Fibroblast of lung (primary cell): ENCODE results near the gene PIAS4. TPM values are rescaled to one million over a fixed set of nuclear protein-coding genes. Genes with fewer than 3 reads are reported as not detected.

Experiments used
- DNase-seq, 2 donors: peaks; one replicate each; pipeline versions ENCODE4 v3.0.0 to v3.0.0-alpha.2; 2010; ENCODE audit warnings: low read depth in 2 of 2
- H2AFZ ChIP-seq: 2 replicates; pipeline ENCODE4 v1.5.1; 2012; ENCODE audit warnings: low read length, control low read depth, inconsistent platforms
- H3K27ac ChIP-seq: 2 replicates; pipeline ENCODE4 v1.5.1; 2011; ENCODE audit warnings: low read length, control low read depth; ENCODE audit not compliant: insufficient read depth
- H3K27me3 ChIP-seq: 2 replicates; pipeline ENCODE4 v1.5.1; 2011; ENCODE audit warnings: mild to moderate bottlenecking, low read length; ENCODE audit not compliant: control insufficient read depth, insufficient read depth
- H3K36me3 ChIP-seq: 2 replicates; pipeline ENCODE4 v1.5.1; 2011; ENCODE audit warnings: low read length; ENCODE audit not compliant: control insufficient read depth, insufficient read depth
- H3K4me1 ChIP-seq: 2 replicates; pipeline ENCODE4 v1.5.1; 2011; ENCODE audit warnings: low read length; ENCODE audit not compliant: control insufficient read depth, insufficient read depth; ENCODE audit errors: extremely low read depth
- H3K4me2 ChIP-seq: 2 replicates; pipeline ENCODE4 v1.5.1; 2011; ENCODE audit warnings: low read length, control low read depth; ENCODE audit not compliant: insufficient read depth; ENCODE audit errors: extremely low read depth
- H3K4me3 ChIP-seq, 4 experiments: fragments of 200-600 bp in 1 of 4; sonication (generic) in 1 of 4; replicated peaks in 1 of 4; 2 replicates each; pipeline ENCODE4 v1.5.1; 2011 to 2016; ENCODE audit warnings: low read length in 4 of 4, low read depth in 3 of 4, mild to moderate bottlenecking in 3 of 4, control low read depth in 2 of 4, inconsistent platforms in 1 of 4, mixed read lengths in 1 of 4; ENCODE audit not compliant: insufficient read depth in 1 of 4; ENCODE audit errors: control extremely low read depth in 1 of 4
- H3K79me2 ChIP-seq: 2 replicates; pipeline ENCODE4 v1.5.1; 2012; ENCODE audit warnings: mild to moderate bottlenecking, low read length, inconsistent platforms; ENCODE audit not compliant: control insufficient read depth, insufficient read depth
- H3K9ac ChIP-seq: 2 replicates; pipeline ENCODE4 v1.5.1; 2011; ENCODE audit warnings: mild to moderate bottlenecking, low read length, control low read depth; ENCODE audit not compliant: insufficient read depth
- H3K9me3 ChIP-seq: 2 replicates; pipeline ENCODE4 v1.5.1; 2012; ENCODE audit warnings: low read depth, low read length; ENCODE audit not compliant: control insufficient read depth, insufficient read depth
- H4K20me1 ChIP-seq: 2 replicates; pipeline ENCODE4 v1.5.1; 2011; ENCODE audit warnings: low read length; ENCODE audit not compliant: control insufficient read depth, insufficient read depth; ENCODE audit errors: extremely low read depth
- EZH2 ChIP-seq: IDR thresholded peaks from 2 replicates; pipeline ENCODE4 v1.5.1; 2012; ENCODE audit warnings: low read length, control low read depth, mild to moderate bottlenecking; ENCODE audit errors: missing control alignments
- polyA plus RNA-seq, 2 donors: library from polyadenylated mRNA; depleted of rRNA in 1 of 2; stranded (reverse) in 1 of 2; unstranded in 1 of 2; fragments of >200 nt; gene quantifications; 2 replicates each; pipeline ENCODE4 v1.2.1, GENCODE V29; 2011 to 2012; ENCODE audit warnings: missing spikeins in 1 of 2
- total RNA-seq: library from RNA; depleted of rRNA; stranded (reverse); fragments of >200 nt; gene quantifications from 2 replicates; pipeline ENCODE4 v1.2.1, GENCODE V29; 2014
- TF ChIP-seq, protein P1 (sequence below), 2 donors: IDR thresholded peaks in 1 of 2; conservative IDR thresholded peaks in 1 of 2; 1 replicate in 1 of 2; 2 replicates in 1 of 2; pipeline ENCODE4 v1.5.1; 2011 to 2012; ENCODE audit warnings: low read length in 2 of 2, control low read depth in 1 of 2, inconsistent platforms in 1 of 2, low read depth in 1 of 2, mild to moderate bottlenecking in 1 of 2

PIAS4 gene
- total and polyA plus RNA-seq, 2 donors (not counting 1 experiment from before 2014, with no cell fraction given) = 6.6 to 14.9 TPM

DNA sequence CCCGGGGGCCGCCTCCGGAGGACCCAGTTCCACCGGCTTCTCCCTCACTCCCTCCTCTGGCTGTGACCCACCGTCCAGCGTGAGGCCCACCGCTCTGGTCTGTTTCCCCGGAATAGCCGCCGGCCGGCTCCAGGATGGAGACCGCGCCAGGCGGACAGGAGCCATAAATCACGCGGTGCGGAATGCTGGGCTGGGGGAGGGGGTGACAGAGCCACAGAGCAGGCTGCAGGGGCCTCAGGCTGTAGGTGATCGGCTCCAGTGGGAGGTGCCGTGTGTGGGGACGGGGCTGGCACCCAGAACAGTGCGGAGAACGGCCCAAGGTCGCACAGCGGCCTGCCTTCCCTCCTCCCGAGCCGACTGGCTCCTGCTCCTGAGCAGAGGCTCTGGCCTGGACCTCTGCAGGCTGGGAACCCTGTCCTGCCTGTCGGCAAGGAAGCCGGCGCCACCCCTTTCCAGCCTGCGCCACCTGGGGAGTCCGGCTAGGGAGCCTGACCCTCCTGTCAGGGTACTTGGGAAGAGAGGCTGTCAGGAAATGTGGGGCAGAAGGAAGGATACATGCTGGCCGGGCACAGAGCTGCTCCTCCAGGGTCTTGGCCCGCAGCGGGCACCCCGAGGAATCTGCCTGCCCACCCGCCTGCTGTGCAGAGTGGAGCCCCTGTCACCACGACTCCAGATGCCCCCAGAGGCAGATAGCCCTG is 8.3 kb downstream of the PIAS4 start:
- Histone ChIP-seq H3K9ac (no peak overlapping the region), H3K27ac (no peak overlapping the region), H3K4me1 (no peaks in the 10 kb centered on the region), H2AFZ (no peak overlapping the region), H3K27me3 (no peaks in the 10 kb centered on the region), H3K9me3 (no peaks in the 10 kb centered on the region), H3K4me3 (no peak overlapping the region), H4K20me1 (no peaks in the 10 kb centered on the region), H3K4me2 (no peak overlapping the region), H3K79me2 (peaks cover 44% of the 10 kb centered on the region), H3K36me3 (peaks cover 26% of the 10 kb centered on the region)
- no peak for DNase-seq
- TF ChIP-seq, protein P1, sequence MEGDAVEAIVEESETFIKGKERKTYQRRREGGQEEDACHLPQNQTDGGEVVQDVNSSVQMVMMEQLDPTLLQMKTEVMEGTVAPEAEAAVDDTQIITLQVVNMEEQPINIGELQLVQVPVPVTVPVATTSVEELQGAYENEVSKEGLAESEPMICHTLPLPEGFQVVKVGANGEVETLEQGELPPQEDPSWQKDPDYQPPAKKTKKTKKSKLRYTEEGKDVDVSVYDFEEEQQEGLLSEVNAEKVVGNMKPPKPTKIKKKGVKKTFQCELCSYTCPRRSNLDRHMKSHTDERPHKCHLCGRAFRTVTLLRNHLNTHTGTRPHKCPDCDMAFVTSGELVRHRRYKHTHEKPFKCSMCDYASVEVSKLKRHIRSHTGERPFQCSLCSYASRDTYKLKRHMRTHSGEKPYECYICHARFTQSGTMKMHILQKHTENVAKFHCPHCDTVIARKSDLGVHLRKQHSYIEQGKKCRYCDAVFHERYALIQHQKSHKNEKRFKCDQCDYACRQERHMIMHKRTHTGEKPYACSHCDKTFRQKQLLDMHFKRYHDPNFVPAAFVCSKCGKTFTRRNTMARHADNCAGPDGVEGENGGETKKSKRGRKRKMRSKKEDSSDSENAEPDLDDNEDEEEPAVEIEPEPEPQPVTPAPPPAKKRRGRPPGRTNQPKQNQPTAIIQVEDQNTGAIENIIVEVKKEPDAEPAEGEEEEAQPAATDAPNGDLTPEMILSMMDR (conservative IDR thresholded peaks at IDR 0.05 in 1 of 2, IDR thresholded peaks at IDR 0.05 in 1 of 2; ENCODE audit: low read depth in 1 of 2, low read length in 2 of 2) = no peak
- TF ChIP-seq EZH2 = no peak

DNA sequence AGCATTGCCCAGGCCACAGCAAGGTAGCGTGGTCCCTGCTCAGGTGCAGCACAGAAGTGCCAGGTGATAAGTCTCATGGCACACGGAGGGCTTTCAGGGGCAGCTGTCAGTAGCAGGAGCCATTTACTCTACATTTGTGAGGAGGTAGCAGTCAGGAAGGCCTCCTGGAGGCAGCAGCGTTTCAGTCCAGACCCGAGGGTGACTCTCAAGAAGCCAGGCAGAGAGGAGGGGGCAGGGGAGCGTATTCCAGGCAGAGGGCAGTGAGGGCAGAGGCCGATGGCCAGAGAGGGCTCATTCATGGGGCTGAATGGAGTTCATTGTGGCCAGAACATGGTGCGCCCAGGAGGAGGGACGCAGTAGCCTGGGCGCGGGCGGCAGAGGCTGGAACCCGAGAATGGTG is 8.9 kb downstream of the PIAS4 start:
- Histone ChIP-seq H3K4me1 (no peaks in the 10 kb centered on the region), H2AFZ (no peak overlapping the region), H3K27me3 (no peaks in the 10 kb centered on the region), H3K27ac (no peak overlapping the region), H3K79me2 (peaks cover 38% of the 10 kb centered on the region), H4K20me1 (no peaks in the 10 kb centered on the region), H3K4me3 (no peak overlapping the region), H3K36me3 (peaks cover 25% of the 10 kb centered on the region), H3K9me3 (no peaks in the 10 kb centered on the region), H3K4me2 (no peak overlapping the region), H3K9ac (no peak overlapping the region)
- DNase-seq = no peak
- TF ChIP-seq EZH2 = no peak
- TF ChIP-seq, protein P1 (conservative IDR thresholded peaks at IDR 0.05 in 1 of 2, IDR thresholded peaks at IDR 0.05 in 1 of 2; ENCODE audit: low read depth in 1 of 2, low read length in 2 of 2) = no peak

DNA sequence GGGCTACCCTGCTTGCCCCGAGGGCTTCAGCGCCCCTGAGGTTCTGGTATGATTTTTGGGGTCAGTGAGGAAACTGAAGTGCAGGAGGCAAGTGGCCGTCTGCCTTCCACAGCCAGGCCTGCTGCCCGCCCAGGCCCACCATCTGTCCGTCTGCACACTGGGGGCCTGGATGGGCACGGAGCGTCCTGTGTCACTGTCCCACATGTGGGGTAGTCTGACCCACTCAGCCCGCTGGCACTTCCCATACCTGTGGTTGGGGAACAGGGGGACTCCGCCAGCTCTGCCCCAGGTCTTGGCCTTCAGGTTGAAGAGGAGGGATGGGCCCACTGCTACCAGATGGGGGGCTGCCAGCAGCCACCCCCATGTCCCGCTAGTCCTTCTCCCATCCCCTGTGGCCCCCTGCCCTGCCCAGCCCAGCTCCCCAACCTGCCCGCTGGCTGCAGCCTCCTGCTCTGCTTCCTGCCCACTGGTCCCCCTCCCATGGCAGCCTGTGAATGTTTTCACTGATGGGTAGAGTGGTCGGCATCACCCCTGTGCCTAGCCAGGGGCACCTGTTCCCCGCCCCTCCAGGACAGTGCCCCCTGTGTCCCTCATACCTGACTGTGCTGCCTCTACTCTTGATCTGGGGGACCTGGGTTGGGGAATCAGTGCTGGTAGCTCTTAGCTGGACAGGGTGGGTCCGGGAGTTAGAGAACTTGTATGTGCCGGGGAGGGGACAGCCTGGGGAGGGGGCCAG is 9.5 kb downstream of the PIAS4 start:
- H3K79me2 ChIP-seq = peaks cover 35% of the 10 kb centered on the region
- H3K9me3 ChIP-seq = no peaks in the 10 kb centered on the region
- no peak overlapping the region for H3K4me2 ChIP-seq
- no peaks in the 10 kb centered on the region for H4K20me1 ChIP-seq
- no peak overlapping the region for H3K9ac ChIP-seq
- H3K4me3 ChIP-seq = no peak overlapping the region
- no peaks in the 10 kb centered on the region for H3K27me3 ChIP-seq
- H2AFZ ChIP-seq = no peak overlapping the region
- H3K27ac ChIP-seq = no peak overlapping the region
- TF ChIP-seq EZH2 = no peak
- TF ChIP-seq, protein P1 (conservative IDR thresholded peaks at IDR 0.05 in 1 of 2, IDR thresholded peaks at IDR 0.05 in 1 of 2; ENCODE audit: low read depth in 1 of 2, low read length in 2 of 2) = no peak
- H3K36me3 ChIP-seq = peaks cover 25% of the 10 kb centered on the region
- H3K4me1 ChIP-seq = no peaks in the 10 kb centered on the region
- DNase-seq = no peak
